Stimulated activated CD4-positive, alpha-beta T cell treated with anti-CD3 and anti-CD28 coated beads, Interleukin-4, amount 100 ng/mL, for 4 hours (primary cell): ENCODE measurements around the gene FAM43A.

Experiments used
- DNase-seq, 2 experiments: peaks; one replicate each; pipeline ENCODE4 v3.0.0-alpha.2; 2020

The FAM43A gene

DNA sequence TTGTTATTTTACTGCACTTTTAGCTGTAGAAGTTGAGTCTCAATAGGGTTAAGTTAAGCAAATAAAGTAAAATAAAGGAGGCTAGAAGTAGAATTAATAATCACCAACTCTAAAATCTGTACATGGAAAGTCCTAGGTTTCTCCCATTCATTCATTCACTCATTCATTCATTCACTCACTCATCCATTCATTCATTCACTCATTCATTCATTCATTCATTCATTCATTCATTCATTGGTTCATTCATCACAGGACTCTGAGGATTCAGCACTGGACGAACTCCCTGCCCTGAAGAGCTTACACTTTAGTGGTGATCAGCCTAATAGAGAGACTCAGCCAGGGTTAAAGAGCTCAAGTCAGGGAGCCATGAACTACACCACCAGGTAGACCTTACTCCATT lies 9.2 kb upstream of the FAM43A start:
- no peak for DNase-seq

DNA sequence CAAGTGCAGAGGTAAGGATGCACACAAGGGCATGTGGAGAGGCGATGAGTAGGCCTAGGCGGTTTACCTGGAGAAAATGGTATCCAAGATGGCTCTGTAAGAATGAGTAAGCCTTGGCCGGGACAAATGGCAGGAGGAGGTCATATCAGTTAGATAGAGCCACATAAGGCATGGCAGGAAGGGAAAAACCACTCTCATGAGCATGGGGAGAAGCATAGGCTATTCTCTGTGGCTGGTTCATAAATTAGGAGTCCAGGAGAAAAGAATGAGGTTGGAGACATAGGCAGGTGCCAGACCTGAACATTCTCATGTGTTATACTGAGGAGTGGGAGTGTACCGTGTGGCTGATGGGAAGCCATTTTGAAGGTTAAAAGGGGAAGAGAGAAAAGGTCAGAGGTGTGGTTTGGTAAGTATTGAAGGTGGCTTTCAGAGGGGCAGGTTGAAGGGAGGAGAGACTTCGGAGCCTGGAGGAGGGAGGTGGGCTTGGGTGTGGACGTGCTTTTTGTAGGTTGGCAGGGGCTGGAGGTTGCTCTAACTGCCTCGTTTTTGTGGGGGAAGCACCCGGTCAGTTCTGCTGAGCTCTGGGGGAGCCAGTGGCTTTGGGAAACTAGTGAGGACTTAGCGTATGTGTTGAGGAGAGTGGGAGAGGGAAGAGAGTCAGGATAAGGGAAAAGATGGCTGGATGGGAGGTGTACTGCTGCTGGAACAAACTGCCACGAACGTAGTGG lies 4.6 kb upstream of the FAM43A start:
- DNase-seq: no peak

DNA sequence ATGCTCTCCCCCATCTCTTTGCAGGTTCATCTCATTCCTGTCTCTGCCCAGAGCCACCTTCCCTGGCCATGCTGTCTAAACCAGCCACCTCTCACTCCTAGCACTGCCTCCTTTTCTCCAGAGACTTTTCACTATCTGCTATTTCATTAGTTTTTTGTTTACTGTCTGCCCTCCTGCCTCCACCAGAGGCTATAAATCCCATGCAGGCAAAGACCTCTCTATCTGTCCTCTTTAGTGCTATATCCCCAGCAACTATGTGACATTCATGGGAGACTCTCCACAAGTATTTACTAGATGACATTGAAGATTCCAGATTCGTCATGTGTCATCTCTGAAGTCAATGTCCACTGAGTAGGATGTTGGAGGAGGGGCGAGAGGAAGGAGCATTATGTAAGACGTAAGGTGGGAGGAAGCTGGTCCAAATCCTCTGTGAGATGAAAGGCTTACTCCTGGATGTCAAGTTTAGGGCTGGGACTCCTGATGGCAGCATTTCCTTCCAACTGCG lies 3.4 kb upstream of the FAM43A start:
- DNase-seq: no peak

DNA sequence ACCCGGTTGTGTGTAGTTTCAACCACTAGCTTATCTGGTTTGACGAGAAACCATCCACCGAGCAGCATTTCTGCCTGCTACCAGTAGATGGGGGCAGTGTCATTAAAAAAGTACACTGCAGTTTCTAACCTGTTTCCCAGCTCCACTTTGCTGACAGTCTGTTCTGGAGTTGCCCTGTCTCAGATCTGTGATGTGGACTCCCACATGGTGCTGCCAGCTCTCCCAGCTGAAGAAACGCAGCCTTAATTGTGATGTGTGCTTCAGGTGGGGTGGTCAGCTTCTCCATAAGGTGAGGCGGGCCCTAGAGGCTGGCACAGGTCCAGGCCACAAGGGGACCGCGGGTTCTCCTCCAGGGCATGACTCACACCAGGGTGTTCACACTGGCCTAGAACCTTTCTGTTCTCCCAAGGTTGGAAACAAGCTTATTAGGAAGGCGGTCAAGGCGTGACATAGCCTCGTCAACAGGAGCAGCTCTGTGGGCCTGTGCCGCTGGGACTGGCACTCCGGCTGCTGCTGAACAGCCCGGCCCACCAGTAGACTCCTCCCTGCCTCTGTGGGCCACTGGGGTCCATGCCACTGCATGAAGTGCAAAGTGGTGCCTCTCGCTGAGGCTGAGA lies 2.9 kb upstream of the FAM43A start:
- peak; percentile 55 to 61 for DNase-seq

DNA sequence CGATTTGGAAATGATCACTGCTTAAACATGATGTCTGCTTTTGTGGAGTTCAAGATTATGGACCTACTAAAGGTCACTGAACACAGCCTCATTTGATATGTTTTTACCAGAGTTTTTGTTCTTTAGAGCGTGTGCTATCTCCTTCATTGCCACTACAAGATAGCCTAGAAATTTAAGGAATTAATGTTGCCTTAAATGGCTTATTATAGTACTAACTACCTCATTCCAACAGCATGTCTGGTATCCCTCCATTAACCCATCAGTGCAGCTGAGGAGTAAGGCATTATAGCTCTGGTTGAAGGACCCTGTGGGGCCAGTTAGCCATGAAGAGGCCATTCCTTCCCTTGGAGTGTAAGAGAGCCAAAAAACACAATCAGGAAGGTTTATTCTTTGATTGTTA lies 2.3 kb upstream of the FAM43A start:
- DNase-seq: no peak

DNA sequence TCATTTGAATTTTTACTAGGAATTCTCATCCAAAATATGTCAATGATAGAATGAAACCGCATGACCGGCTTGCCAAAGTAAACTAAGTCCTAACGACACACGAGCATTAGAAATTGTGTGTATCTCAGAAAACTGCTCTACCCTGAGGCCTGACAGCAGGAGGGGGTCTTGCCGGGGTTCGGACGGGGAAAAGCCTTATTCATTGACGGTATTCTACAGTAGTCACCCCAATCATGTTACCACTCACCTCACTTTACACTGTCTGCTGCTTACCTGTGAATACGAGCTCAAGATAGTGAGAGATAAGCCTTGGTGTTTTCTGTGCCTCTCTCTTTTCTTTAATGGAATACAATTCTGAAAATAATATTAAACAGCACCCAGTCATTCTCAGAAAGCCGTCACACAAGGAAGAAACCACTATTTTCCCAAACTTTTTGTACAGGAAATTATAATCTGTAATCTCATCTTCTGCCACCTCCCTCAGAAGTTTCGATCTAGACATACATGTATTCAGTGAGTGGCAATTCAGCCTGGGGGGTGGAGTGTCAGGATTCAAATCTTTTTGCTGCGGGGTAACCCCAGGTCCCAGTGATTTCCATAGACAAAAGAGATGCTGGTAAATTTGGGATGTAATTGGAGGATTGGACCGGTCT lies 492 bp upstream of the FAM43A start:
- no peak for DNase-seq

- DNase-seq: no peak
Observed at GRCh38 chr3:194686414-194686815, 732 bp downstream of the FAM43A start.

GRCh38 chr3:194686816-194687637 lies 1.3 kb downstream of the FAM43A start:
- peak; percentile 11 to 25 for DNase-seq

GRCh38 chr3:194687638-194688199 lies 2.0 kb downstream of the FAM43A start:
- peak; percentile 81 to 84 for DNase-seq

GRCh38 chr3:194688200-194688740 lies 2.6 kb downstream of the FAM43A start:
- DNase-seq: peak; percentile 10 to 19

DNA sequence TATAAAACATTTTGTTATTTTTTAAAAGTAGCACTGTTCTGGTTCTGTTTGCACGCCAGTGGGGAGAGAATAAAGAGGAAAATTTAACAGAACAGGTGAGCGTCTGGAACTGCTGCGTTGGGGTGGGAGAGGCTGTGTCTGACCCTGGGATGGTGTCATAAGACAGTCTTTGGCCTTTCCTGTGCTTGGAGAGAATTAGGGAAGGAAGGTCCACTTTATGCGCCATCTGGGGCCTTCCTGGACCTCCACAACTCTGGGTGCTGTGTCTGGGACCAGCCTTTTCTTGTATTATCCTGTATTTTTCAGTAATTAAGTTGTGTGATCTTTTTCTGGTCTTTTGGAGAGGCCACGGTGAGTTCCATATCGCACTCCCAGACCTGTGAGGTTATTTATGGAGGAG lies 3.3 kb downstream of the FAM43A start:
- no peak for DNase-seq

DNA sequence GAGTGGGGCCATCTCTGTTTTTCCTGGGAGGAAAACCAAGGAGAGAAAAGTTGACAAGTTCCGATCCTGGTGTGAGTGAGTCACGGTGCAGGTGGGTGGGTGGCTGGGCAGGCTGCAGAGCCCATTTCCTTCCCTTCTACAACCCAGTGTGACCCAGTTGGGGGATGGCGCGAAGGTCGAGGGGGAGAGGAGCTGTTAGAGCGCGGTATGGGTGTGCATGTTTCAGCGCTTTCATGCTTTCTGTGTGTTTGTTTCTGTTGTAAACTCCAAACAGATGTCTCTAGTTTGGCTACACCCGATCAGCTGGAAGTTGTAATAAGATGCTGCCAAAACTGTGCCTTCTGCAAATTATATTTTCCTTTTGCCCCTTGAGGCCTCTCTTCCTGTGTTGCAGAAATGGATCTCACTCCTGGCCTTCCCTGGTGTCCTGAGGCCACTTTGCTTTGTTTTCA lies 3.8 kb downstream of the FAM43A start:
- DNase-seq: no peak

DNA sequence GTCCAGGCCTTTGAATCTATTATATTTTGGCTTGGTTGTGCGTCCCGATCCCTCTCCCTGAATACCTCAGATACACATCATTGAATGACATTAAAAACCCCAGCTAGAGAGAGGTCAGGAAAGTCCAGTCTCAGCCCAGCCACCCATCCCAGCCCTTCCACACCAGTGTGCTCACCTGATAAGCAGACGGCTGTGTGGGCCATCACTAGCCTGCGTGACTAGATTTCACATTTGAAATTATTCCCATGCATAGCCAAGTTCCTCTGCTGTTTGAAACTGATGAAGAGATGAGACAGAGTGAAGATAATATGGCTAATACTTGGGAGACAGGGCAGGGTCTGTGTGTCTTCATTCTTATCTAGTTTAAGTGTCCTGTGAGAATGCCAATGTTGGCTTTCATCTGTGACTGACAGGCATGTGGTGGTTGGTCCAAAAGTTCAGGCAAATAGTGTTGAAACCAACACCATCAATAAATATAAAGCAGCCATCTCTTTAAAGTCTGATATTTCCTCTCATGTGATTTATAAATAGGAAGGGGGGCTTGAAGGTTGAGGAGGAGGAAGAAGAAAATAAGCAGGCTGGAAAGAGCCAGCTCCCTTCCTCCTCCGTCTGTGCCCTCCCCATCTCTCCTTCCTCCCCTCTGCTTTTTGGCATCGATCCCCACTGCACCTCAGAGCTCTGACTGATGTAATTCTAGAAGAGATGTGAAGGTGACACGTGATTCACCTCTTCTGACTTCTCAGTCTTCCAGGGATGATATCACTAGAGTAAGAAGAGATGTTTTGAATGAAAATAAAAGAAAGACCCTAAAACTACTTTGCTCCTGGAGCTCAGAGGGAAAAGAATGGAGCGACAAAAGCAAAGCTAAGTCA lies 5.1 kb downstream of the FAM43A start:
- no peak for DNase-seq

- DNase-seq: no peak
Observed at GRCh38 chr3:194691481-194692283, 6.0 kb downstream of the FAM43A start.

DNA sequence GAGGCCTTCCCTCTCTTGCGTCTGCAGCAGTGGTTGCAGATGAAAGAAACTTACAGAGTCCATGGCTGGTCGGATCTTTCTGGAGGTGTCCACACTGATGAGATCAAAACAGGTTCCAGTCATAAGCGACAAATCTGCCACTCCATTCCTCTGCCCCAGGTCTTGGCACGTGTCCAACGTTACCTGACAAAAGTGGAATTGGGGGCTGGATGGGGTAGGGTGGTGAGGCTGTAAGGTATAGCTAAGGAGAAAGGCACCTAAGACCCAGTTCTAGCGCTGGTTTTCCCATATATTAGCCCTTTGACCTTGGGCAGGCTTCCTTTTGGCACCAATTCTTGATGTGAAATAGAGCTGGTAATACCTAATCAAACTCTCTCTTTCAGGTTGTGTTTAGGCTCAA lies 11.0 kb downstream of the FAM43A start:
- DNase-seq: no peak

DNA sequence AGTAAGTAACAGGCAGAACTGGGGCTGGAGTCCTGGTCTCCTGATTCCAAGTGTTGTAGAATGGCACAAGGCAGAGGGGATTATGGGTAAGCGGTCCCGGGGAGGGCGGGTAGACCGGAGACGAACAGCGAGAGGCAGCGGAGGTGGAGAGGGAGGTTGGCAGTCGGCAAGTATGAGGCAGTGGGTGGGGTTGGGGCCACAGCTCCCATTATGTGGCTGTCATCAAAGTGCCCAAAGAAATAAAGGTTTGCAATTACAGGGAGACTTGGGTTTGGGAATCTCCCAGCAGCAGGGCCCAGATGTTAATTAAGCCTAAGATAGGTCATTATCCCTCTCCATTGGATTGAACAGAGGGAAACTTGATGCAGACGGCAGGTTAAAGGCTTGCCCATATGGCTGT lies 16.9 kb downstream of the FAM43A start:
- no peak for DNase-seq

DNA sequence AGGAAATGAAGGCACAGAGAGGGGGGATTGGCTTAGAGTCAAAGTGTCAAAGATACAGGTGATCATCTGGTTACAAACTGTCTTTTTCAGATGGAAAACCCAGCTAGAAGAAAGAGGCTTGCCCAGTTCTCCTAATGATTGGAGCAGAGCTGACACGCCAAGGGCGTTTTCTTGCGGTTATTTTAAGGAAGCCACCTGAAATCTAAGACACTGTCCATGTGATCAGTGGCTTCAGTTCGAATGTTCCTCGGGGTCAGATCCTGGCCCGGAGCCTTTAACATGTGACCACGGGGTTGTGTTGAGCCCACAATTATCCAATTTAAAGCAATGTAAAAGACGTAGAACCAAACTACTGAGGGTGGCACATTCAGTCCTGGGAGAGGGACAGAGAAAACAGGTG lies 19.5 kb downstream of the FAM43A start:
- no peak for DNase-seq

GRCh38 chr3:194705761-194706160 lies 20.1 kb downstream of the FAM43A start:
- no peak for DNase-seq

DNA sequence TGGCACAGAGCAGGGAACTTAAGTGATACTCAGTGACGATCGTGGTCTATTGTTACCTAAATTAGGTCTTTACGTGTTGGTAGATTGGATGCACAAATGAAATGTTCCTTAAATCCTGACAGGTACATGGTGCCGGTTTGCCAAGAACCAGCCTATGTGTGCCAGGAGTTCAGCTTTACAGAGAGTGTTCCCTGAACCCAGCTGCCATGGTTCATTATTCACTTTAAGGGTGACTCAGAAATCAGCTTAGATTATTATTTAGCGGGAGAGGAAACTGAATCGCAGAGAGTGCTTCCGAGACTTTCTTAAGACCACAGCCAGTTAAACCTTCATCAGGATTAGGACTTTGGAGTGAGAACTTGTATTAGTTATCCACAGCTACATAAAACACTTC lies 21.5 kb downstream of the FAM43A start:
- DNase-seq: no peak

DNA sequence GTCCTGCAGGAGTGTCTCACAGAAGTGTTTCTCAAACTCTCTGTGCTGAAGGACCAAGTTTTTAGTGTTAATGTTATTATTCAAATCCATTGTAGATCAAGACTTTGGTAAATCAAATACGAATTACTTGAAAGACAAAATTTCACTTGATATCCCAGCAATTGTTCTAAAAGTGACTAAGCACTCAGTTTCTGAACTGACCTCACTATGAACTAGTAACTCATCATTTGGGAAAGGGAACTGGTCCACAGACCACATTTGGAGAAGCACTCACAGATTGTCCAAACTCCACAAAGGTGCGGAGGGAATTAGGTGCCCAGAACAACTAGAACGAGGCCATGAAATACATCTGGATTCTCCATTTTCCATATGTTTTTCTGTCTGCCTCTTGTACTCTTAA lies 25.6 kb downstream of the FAM43A start:
- DNase-seq: no peak

DNA sequence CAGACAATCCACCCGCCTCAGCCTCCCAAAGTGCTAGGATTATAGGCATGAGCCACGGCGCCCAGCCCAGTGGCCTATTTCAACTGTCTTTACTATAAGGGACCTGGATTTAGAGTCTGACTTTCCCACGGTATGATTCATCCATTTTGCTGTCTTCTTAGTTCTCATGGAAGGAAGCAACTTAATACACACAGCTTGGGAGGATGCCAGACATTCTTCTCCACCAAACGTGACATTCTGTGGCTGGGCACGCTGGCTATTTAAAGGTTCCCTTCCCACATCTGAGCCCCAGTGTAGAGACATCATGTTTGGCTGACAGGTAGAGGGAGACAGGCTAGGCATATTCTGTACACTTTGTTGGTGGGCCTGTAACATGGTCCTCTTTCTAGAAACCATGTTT lies 26.2 kb downstream of the FAM43A start:
- no peak for DNase-seq
